ENCODE measurements around the gene FARS2.

GRCh38 chr6:5246141-5247097, 14.9 kb upstream of the FARS2 start:
- no peak for TF ChIP-seq CTCF (IDR thresholded peaks at IDR 0.05; ENCODE audit: low read depth, low read length)
- no peak for TF ChIP-seq EZH2phosphoT487 (IDR thresholded peaks at IDR 0.05; ENCODE audit: low read depth)

Measured in OCI-LY3 (cell line).